GM21576 (cell line): ENCODE results near the gene SLC12A9.
"Not testable (repeated sequence)": the region's sequence is repeated elsewhere in the genome, so short reads cannot be mapped to it uniquely, and the experiment has no call there.

Experiments
- ATAC-seq: cut with Tn5 transposase; IDR thresholded peaks from one replicate; pipeline ENCODE4 v1.9.1; 2021; ENCODE audit warnings: mild to moderate bottlenecking, moderate library complexity; ENCODE audit not compliant: unreplicated experiment

SLC12A9 gene, protein sequence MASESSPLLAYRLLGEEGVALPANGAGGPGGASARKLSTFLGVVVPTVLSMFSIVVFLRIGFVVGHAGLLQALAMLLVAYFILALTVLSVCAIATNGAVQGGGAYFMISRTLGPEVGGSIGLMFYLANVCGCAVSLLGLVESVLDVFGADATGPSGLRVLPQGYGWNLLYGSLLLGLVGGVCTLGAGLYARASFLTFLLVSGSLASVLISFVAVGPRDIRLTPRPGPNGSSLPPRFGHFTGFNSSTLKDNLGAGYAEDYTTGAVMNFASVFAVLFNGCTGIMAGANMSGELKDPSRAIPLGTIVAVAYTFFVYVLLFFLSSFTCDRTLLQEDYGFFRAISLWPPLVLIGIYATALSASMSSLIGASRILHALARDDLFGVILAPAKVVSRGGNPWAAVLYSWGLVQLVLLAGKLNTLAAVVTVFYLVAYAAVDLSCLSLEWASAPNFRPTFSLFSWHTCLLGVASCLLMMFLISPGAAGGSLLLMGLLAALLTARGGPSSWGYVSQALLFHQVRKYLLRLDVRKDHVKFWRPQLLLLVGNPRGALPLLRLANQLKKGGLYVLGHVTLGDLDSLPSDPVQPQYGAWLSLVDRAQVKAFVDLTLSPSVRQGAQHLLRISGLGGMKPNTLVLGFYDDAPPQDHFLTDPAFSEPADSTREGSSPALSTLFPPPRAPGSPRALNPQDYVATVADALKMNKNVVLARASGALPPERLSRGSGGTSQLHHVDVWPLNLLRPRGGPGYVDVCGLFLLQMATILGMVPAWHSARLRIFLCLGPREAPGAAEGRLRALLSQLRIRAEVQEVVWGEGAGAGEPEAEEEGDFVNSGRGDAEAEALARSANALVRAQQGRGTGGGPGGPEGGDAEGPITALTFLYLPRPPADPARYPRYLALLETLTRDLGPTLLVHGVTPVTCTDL

DNA sequence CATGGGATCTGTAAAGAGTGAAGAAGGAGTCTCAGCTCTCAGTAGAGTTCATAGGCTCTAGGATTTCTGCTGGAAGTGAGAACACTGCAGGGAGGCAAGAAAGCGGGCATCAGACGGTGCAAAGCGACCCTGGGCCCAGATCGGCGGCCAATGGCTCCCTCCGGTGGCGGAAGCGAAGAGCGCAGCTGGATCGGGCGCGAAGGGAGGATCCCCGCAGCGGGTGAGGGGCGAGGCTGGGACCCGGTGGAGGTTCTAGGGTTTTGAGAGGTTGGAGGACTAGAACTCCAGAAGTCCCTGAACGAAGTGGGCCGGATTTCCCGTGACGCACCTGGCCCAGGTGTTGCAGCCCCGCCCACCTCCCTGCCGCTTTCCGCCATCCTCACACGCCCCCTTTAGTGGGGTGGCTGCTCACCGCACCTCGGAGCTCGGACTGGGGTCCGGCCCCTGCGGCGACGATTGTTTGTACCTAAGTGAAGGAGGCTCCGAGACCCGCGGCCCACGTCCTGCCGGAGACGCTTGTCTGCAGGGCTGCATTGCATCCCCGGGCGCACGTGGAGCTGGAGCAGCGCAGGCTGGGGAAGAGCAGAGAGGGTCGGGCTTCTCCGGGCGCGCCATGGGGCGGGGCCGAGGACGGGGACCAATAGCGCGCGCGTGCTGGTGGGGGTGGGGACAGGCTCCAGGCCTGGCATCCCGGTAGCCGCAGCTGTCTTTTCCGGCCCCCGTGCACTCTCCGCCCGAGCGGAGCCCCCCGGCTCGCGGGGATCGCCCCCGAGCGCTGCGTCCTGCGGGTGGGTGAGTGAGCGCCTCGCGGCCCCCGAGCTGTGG lies at the start of gene SLC12A9:
Gene SLC12A9 (plus strand): TSS at position 666 of the 825 bp plus-strand sequence. CDS start 1,485 bp downstream, outside the sequence.
- ATAC-seq: peak; percentile 82

- ATAC-seq: no peak
Observed at GRCh38 chr7:100802951-100803350, 49.6 kb upstream of the SLC12A9 start.

- ATAC-seq: peak; percentile 85
Observed at GRCh38 chr7:100803398-100804161, 48.9 kb upstream of the SLC12A9 start.

GRCh38 chr7:100804681-100805431 lies 47.7 kb upstream of the SLC12A9 start:
- no peak for ATAC-seq

- ATAC-seq: no peak
Observed at GRCh38 chr7:100806276-100806675, 46.2 kb upstream of the SLC12A9 start.

DNA sequence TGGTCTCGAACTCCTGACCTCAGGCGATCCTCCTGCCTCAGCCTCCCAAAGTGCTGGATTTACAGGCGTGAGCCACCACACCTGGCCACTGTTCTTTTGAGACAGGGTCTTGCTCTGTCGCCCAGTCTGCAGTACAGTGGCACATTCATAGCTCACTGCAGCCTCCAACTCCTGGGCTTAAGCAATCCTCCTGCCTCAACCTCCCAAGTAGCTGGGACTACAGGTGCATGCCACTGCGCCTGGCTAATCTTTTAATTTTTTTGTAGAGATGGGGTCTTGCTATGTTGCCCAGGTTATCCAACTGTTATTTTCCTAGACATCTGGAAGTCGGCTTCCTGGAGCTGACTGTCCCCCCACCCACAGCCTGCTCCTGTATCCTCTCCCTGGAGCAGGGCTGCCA lies 45.6 kb upstream of the SLC12A9 start:
- ATAC-seq: not testable (repeated sequence)

DNA sequence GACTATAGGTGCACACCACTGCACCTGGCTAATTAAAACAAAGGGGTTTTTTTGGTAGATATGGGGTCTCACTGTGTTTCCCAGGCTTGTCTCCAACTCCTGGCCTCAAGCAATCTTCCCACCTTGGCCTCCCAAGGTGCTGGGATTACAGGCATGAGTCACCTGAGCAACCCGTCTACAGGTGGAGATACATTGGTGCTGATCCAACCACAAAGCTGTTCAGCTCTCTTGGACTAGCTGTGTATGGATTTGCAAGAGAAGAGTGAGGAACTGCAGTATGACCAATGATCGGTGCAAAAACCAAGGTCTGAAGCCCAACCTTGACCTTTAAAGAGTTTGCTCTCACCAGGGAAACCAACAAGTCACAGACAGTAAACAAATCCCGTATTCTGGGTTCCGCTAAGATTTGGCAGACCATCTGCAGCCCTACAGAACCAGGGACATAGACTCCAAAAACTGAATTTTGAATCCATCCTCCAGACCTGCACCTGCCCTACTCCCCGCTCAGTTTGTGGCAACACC lies 44.1 kb upstream of the SLC12A9 start:
- no peak for ATAC-seq

DNA sequence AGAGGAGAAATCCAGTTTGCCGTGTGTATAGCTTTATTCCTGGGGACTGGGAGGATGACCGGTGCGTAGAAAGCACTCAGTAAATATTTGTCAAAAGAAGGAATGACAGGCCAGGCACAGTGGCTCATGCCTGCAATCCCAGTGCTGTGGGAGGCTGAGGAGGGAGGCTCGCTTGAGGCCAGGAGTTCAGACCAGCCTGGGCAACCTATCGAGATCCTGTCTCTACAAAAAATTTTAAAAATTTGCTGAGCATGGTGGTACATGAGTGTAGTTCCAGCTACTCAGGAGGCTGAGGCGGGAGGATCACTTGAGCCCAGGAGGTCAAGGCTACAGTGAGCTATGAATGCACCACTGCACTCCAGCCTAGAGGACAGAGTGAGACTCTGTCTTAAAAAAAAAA lies 41.0 kb upstream of the SLC12A9 start:
- no peak for ATAC-seq

- ATAC-seq: no peak
Observed at GRCh38 chr7:100812729-100813128, 39.8 kb upstream of the SLC12A9 start.

- not testable (repeated sequence) for ATAC-seq
Observed at GRCh38 chr7:100816515-100816914, 36.0 kb upstream of the SLC12A9 start.

DNA sequence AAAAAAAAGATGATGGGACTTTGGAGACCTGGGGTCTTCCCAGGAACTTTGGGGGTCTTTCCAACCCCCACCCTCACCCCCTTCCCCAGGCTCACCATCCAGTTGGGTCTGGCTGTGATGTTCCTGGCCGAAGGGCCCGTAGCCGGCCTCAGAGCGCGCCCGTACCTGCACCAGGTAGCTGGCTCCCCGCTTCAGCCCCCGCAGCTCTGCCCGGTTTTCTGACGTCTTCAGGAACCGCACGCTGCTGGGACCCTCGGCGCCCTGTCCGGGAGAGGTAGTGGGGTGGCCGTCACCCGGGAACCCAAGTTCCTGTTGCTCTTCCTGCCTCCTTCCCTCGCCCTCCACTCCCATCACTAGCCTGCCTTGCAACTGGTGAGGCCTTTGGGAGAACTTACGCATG lies 35.4 kb upstream of the SLC12A9 start:
- ATAC-seq: no peak

- no peak for ATAC-seq
Observed at GRCh38 chr7:100818366-100818765, 34.1 kb upstream of the SLC12A9 start.

DNA sequence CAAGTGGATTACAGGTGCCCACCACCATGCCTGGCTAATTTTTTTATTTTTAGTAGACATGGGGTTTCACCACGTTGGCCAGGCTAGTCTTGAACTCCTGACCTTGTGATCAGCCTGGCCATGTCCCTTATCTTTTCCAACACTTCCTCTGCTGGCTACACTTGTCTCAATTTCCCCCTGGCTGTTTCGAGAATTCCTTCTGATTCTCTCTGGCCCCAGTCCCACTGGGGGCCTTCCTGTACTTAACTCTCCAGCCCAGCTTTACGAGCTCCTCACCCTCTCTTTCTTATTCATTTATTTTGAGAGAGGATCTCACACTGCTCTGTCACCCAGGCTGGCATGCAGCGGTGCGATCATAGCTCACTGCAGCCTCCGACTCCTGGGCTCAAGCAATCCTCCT lies 33.7 kb upstream of the SLC12A9 start:
- no peak for ATAC-seq

DNA sequence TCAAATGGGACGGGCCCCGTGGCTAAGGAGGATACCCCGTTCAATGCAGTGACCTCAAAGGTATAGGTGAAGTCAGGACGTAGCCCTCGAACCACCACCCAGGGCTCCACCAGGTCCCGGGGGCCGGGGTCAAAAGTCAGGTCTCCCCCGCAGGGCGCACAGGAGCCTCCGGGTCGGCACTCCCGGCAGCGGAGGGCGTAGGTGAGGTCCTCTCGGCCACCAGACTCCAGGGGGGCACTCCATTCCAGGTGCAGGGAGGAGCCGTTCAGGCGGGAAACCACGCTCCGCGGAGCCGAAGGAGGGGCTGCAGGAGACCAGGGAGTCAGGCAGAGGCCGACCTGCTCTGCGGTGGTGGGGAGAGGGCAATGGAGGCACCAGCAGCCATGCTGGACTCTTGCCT lies 32.9 kb upstream of the SLC12A9 start:
- ATAC-seq: no peak

GRCh38 chr7:100822236-100823139 lies 30.0 kb upstream of the SLC12A9 start:
- no peak for ATAC-seq

- ATAC-seq: no peak
Observed at GRCh38 chr7:100823140-100823525, 29.4 kb upstream of the SLC12A9 start.

GRCh38 chr7:100823534-100823933 lies 29.0 kb upstream of the SLC12A9 start:
- no peak for ATAC-seq

DNA sequence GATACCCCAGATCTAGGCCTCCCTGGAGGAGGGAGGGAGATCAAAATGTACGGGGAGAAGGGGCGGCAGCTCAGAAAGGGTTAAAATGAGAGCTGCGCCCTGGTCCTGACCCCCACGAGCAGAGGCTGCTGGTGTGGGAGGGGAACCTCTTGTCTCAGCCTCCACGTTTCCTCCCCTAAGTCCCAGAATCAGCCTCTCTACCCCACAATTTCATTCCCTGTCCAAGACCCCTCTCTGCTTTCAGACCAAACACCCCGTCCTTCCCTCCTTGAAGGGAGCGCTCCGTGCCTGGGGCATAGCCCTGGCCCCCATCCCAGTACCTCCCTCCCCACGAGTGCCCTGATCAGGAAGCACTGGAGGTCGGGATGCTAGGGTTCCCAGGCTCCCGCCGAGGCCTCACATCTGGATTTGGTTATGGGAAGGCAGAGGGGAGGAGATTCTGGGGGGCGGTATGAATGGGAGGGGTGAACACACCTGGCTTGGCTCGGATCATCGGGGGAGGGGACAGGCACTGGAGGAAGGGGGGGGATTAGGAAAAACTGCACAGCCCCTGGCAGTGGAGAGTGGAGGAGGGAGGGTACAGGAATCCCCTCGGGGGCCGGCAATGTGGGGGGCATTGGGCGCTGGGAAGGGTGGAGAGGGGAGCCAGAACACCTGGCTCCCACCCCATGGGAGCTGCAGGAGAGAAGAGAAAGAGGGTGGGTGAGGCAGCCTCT lies 27.9 kb upstream of the SLC12A9 start:
- no peak for ATAC-seq
